Tibial nerve (tissue), 4 donors: Measurements from ENCODE around the gene JAG2.

ENCODE experiments used
- CTCF ChIP-seq, 5 experiments: fragments of 200-600 bp in 3 of 5; fragments of 450-650 bp in 2 of 5; sonication (generic) in 3 of 5; IDR thresholded peaks; one replicate each; pipeline ENCODE4 v1.5.1; 2016 to 2019; ENCODE audit warnings: antibody characterized with exemption in 5 of 5, mild to moderate bottlenecking in 3 of 5, moderate library complexity in 2 of 5
- EP300 ChIP-seq, 2 donors: sonication (generic); formaldehyde crosslinking; IDR thresholded peaks; one replicate each; pipeline ENCODE4 v1.6.1; 2017; ENCODE audit warnings: antibody characterized with exemption in 2 of 2, mild to moderate bottlenecking in 1 of 2
- POLR2A ChIP-seq, 2 donors: fragments of 450-650 bp; IDR thresholded peaks; one replicate each; pipeline ENCODE4 v1.6.1; 2017; ENCODE audit warnings: antibody characterized with exemption in 2 of 2, mild to moderate bottlenecking in 2 of 2, moderate library complexity in 2 of 2

GRCh38 chr14:105146976-105147635 lies 21.5 kb downstream of the JAG2 start:
- TF ChIP-seq CTCF (IDR thresholded peaks at IDR 0.05) (no peak), POLR2A (IDR thresholded peaks at IDR 0.05) (no peak), EP300 (IDR thresholded peaks at IDR 0.05) (no peak)
